HEK293 (cell line): ENCODE data around the gene LEMD1.
A peak's percentile ranks its signal among the peaks of the same experiment; 100 is the strongest.

ENCODE experiments used
- GLI2 ChIP-seq: fragments of 450-650 bp; formaldehyde crosslinking; IDR thresholded peaks from 2 replicates; pipeline ENCODE4; 2017; ENCODE audit warnings: missing biosample characterization, missing genetic modification characterization, low read depth, borderline replicate concordance
- KLF16 ChIP-seq: fragments of 450-650 bp; formaldehyde crosslinking; IDR thresholded peaks from 2 replicates; pipeline ENCODE4 v1.5.1; 2017; ENCODE audit warnings: missing biosample characterization, missing genetic modification characterization
- KLF7 ChIP-seq: fragments of 450-650 bp; formaldehyde crosslinking; IDR thresholded peaks from 2 replicates; pipeline ENCODE4 v1.5.1; 2016; ENCODE audit warnings: missing biosample characterization, missing genetic modification characterization, borderline replicate concordance
- MYNN ChIP-seq: fragments of 450-650 bp; formaldehyde crosslinking; IDR thresholded peaks from 2 replicates; pipeline ENCODE4 v1.5.1; 2016; ENCODE audit warnings: missing biosample characterization, missing genetic modification characterization, borderline replicate concordance
- RBAK ChIP-seq: fragments of 450-650 bp; formaldehyde crosslinking; IDR thresholded peaks from 2 replicates; pipeline ENCODE4 v1.5.1; 2016; ENCODE audit warnings: missing biosample characterization, missing genetic modification characterization
- WT1 ChIP-seq: fragments of 450-650 bp; formaldehyde crosslinking; IDR thresholded peaks from 2 replicates; pipeline ENCODE4 v1.5.1; 2016; ENCODE audit warnings: missing biosample characterization, missing genetic modification characterization
- ZFP3 ChIP-seq: fragments of 450-650 bp; formaldehyde crosslinking; IDR thresholded peaks from 2 replicates; pipeline ENCODE4 v1.5.1; 2016; ENCODE audit warnings: low read depth, missing biosample characterization, missing genetic modification characterization
- ZFP41 ChIP-seq: fragments of 450-650 bp; formaldehyde crosslinking; IDR thresholded peaks from 2 replicates; pipeline ENCODE4 v1.5.1; 2016; ENCODE audit warnings: missing biosample characterization, missing genetic modification characterization, borderline replicate concordance
- ZNF121 ChIP-seq: fragments of 450-650 bp; formaldehyde crosslinking; IDR thresholded peaks from 2 replicates; pipeline ENCODE4 v1.5.1; 2016; ENCODE audit warnings: missing biosample characterization, missing genetic modification characterization
- ZNF174 ChIP-seq: fragments of 450-650 bp; formaldehyde crosslinking; IDR thresholded peaks from 2 replicates; pipeline ENCODE4 v1.5.0; 2017; ENCODE audit warnings: missing biosample characterization, mild to moderate bottlenecking, missing genetic modification characterization
- ZNF510 ChIP-seq: fragments of 450-650 bp; formaldehyde crosslinking; IDR thresholded peaks from 2 replicates; pipeline ENCODE4 v1.5.1; 2018; ENCODE audit warnings: mild to moderate bottlenecking, missing genetic modification characterization, missing biosample characterization; ENCODE audit not compliant: insufficient replicate concordance
- ZNF610 ChIP-seq: fragments of 450-650 bp; formaldehyde crosslinking; IDR thresholded peaks from 2 replicates; pipeline ENCODE4 v1.5.1; 2016; ENCODE audit warnings: missing biosample characterization, missing genetic modification characterization, borderline replicate concordance
- ZNF623 ChIP-seq: fragments of 450-650 bp; formaldehyde crosslinking; IDR thresholded peaks from 2 replicates; pipeline ENCODE4 v1.5.1; 2016; ENCODE audit warnings: missing biosample characterization, missing genetic modification characterization
- ZNF843 ChIP-seq: fragments of 450-650 bp; formaldehyde crosslinking; IDR thresholded peaks from 2 replicates; pipeline ENCODE4 v1.5.1; 2016; ENCODE audit warnings: missing biosample characterization, missing genetic modification characterization
- ZXDB ChIP-seq: fragments of 450-650 bp; formaldehyde crosslinking; IDR thresholded peaks from 2 replicates; pipeline ENCODE4 v1.5.1; 2016; ENCODE audit warnings: missing biosample characterization, missing genetic modification characterization
- TF ChIP-seq, protein P1 (sequence below): fragments of 450-650 bp; formaldehyde crosslinking; IDR thresholded peaks from 2 replicates; pipeline ENCODE4 v1.5.1; 2016; ENCODE audit warnings: missing biosample characterization, missing genetic modification characterization
- TF ChIP-seq, protein P2 (sequence below): fragments of 450-650 bp; formaldehyde crosslinking; IDR thresholded peaks from 2 replicates; pipeline ENCODE4 v1.5.1; 2016; ENCODE audit warnings: missing biosample characterization, missing genetic modification characterization, low read depth
- TF ChIP-seq, protein P3 (sequence below): fragments of 450-650 bp; formaldehyde crosslinking; IDR thresholded peaks from 2 replicates; pipeline ENCODE4 v1.5.1; 2016; ENCODE audit warnings: missing biosample characterization, missing genetic modification characterization
- TF ChIP-seq, protein P4 (sequence below): fragments of 450-650 bp; formaldehyde crosslinking; IDR thresholded peaks from 2 replicates; pipeline ENCODE4 v1.5.1; 2016; ENCODE audit warnings: missing biosample characterization, missing genetic modification characterization
- TF ChIP-seq, protein P5 (sequence below): fragments of 450-650 bp; formaldehyde crosslinking; IDR thresholded peaks from 2 replicates; pipeline ENCODE4 v1.5.1; 2016; ENCODE audit warnings: missing biosample characterization, missing genetic modification characterization
- TF ChIP-seq, protein P6 (sequence below): fragments of 450-650 bp; formaldehyde crosslinking; optimal IDR thresholded peaks from 2 replicates; pipeline ENCODE3; 2016; ENCODE audit warnings: missing biosample characterization, mild to moderate bottlenecking, missing genetic modification characterization
- TF ChIP-seq, protein P7 (sequence below): fragments of 450-650 bp; formaldehyde crosslinking; IDR thresholded peaks from 2 replicates; pipeline ENCODE4 v1.5.1; 2016; ENCODE audit warnings: missing biosample characterization, missing genetic modification characterization
- TF ChIP-seq, protein P8 (sequence below): fragments of 450-650 bp; formaldehyde crosslinking; IDR thresholded peaks from 2 replicates; pipeline ENCODE4 v1.5.1; 2016; ENCODE audit warnings: missing biosample characterization, missing genetic modification characterization, borderline replicate concordance

LEMD1 gene

DNA sequence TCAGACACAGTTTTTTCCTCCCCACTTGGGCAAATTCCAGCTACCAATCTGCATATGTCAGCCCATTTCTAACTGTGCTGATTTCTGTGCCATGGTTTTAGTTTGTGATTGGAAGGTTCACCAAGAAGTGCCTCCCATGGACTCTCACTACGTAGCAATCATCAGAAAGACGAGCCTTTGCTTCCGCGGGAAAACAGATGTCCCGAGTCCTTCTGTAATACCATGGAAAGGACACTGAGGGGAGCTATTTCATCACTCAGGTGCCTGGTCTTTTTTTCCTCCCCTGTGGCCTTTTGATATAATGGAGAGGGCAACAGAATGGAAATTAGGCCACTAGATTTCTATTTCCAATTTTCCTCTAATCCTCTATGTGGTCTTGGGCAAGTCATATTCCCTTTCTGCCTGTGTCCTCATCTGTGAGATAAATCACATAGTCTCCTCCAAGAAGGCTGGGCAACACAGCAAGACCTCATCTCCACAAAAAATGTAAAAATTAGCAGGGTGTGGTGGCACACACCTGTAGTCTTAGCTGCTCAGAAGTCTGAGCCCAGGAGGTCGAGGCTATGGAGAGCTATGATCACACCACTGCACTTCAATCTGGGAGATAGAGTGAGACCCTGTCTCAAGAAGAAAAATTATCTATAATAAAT is 24.8 kb downstream of the LEMD1 start (continued):
- TF ChIP-seq, protein P1, sequence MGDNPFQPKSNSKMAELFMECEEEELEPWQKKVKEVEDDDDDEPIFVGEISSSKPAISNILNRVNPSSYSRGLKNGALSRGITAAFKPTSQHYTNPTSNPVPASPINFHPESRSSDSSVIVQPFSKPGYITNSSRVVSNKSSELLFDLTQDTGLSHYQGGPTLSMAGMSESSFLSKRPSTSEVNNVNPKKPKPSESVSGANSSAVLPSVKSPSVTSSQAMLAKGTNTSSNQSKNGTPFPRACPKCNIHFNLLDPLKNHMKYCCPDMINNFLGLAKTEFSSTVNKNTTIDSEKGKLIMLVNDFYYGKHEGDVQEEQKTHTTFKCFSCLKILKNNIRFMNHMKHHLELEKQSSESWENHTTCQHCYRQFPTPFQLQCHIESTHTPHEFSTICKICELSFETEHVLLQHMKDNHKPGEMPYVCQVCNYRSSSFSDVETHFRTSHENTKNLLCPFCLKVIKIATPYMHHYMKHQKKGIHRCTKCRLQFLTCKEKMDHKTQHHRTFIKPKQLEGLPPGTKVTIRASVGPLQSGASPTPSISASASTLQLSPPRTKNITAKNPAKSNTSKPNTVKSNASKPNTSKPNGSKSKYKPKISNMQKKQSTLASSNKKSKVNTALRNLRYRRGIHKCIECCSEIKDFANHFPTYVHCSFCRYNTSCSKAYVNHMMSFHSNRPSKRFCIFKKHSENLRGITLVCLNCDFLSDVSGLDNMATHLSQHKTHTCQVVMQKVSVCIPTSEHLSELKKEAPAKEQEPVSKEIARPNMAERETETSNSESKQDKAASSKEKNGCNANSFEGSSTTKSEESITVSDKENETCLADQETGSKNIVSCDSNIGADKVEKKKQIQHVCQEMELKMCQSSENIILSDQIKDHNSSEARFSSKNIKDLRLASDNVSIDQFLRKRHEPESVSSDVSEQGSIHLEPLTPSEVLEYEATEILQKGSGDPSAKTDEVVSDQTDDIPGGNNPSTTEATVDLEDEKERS (tag by site-specific recombination): no peak
- TF ChIP-seq GLI2 (tag by site-specific recombination) (no peak), WT1 (tag by site-specific recombination) (no peak), ZNF121 (tag by site-specific recombination) (no peak), ZNF623 (tag by site-specific recombination) (no peak), RBAK (tag by site-specific recombination) (no peak), KLF7 (tag by site-specific recombination) (no peak), ZNF174 (tag by site-specific recombination) (no peak), MYNN (tag by site-specific recombination) (no peak), ZNF510 (tag by site-specific recombination) (no peak), ZFP3 (tag by site-specific recombination) (no peak), KLF16 (tag by site-specific recombination) (no peak), ZNF610 (no peak), ZFP41 (no peak), ZNF843 (tag by site-specific recombination) (no peak), ZXDB (tag by site-specific recombination) (no peak)
- TF ChIP-seq, protein P2, sequence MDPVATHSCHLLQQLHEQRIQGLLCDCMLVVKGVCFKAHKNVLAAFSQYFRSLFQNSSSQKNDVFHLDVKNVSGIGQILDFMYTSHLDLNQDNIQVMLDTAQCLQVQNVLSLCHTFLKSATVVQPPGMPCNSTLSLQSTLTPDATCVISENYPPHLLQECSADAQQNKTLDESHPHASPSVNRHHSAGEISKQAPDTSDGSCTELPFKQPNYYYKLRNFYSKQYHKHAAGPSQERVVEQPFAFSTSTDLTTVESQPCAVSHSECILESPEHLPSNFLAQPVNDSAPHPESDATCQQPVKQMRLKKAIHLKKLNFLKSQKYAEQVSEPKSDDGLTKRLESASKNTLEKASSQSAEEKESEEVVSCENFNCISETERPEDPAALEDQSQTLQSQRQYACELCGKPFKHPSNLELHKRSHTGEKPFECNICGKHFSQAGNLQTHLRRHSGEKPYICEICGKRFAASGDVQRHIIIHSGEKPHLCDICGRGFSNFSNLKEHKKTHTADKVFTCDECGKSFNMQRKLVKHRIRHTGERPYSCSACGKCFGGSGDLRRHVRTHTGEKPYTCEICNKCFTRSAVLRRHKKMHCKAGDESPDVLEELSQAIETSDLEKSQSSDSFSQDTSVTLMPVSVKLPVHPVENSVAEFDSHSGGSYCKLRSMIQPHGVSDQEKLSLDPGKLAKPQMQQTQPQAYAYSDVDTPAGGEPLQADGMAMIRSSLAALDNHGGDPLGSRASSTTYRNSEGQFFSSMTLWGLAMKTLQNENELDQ: no peak
- TF ChIP-seq, protein P3, sequence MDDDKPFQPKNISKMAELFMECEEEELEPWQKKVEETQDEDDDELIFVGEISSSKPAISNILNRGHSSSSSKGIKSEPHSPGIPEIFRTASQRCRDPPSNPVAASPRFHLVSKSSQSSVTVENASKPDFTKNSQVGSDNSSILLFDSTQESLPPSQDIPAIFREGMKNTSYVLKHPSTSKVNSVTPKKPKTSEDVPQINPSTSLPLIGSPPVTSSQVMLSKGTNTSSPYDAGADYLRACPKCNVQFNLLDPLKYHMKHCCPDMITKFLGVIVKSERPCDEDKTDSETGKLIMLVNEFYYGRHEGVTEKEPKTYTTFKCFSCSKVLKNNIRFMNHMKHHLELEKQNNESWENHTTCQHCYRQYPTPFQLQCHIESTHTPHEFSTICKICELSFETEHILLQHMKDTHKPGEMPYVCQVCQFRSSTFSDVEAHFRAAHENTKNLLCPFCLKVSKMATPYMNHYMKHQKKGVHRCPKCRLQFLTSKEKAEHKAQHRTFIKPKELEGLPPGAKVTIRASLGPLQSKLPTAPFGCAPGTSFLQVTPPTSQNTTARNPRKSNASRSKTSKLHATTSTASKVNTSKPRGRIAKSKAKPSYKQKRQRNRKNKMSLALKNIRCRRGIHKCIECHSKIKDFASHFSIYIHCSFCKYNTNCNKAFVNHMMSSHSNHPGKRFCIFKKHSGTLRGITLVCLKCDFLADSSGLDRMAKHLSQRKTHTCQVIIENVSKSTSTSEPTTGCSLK (tag by site-specific recombination): no peak
- TF ChIP-seq, protein P4, sequence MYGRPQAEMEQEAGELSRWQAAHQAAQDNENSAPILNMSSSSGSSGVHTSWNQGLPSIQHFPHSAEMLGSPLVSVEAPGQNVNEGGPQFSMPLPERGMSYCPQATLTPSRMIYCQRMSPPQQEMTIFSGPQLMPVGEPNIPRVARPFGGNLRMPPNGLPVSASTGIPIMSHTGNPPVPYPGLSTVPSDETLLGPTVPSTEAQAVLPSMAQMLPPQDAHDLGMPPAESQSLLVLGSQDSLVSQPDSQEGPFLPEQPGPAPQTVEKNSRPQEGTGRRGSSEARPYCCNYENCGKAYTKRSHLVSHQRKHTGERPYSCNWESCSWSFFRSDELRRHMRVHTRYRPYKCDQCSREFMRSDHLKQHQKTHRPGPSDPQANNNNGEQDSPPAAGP (tag by site-specific recombination): peak; percentile 45; the same call in 1 of the 2 replicates
- TF ChIP-seq, protein P5, sequence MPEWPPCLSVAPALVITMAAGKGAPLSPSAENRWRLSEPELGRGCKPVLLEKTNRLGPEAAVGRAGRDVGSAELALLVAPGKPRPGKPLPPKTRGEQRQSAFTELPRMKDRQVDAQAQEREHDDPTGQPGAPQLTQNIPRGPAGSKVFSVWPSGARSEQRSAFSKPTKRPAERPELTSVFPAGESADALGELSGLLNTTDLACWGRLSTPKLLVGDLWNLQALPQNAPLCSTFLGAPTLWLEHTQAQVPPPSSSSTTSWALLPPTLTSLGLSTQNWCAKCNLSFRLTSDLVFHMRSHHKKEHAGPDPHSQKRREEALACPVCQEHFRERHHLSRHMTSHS: no peak
- TF ChIP-seq, protein P6, sequence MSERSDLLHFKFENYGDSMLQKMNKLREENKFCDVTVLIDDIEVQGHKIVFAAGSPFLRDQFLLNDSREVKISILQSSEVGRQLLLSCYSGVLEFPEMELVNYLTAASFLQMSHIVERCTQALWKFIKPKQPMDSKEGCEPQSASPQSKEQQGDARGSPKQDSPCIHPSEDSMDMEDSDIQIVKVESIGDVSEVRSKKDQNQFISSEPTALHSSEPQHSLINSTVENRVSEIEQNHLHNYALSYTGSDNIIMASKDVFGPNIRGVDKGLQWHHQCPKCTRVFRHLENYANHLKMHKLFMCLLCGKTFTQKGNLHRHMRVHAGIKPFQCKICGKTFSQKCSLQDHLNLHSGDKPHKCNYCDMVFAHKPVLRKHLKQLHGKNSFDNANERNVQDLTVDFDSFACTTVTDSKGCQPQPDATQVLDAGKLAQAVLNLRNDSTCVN (tag by site-specific recombination): no peak
- TF ChIP-seq, protein P7, sequence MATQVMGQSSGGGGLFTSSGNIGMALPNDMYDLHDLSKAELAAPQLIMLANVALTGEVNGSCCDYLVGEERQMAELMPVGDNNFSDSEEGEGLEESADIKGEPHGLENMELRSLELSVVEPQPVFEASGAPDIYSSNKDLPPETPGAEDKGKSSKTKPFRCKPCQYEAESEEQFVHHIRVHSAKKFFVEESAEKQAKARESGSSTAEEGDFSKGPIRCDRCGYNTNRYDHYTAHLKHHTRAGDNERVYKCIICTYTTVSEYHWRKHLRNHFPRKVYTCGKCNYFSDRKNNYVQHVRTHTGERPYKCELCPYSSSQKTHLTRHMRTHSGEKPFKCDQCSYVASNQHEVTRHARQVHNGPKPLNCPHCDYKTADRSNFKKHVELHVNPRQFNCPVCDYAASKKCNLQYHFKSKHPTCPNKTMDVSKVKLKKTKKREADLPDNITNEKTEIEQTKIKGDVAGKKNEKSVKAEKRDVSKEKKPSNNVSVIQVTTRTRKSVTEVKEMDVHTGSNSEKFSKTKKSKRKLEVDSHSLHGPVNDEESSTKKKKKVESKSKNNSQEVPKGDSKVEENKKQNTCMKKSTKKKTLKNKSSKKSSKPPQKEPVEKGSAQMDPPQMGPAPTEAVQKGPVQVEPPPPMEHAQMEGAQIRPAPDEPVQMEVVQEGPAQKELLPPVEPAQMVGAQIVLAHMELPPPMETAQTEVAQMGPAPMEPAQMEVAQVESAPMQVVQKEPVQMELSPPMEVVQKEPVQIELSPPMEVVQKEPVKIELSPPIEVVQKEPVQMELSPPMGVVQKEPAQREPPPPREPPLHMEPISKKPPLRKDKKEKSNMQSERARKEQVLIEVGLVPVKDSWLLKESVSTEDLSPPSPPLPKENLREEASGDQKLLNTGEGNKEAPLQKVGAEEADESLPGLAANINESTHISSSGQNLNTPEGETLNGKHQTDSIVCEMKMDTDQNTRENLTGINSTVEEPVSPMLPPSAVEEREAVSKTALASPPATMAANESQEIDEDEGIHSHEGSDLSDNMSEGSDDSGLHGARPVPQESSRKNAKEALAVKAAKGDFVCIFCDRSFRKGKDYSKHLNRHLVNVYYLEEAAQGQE (tag by site-specific recombination): no peak
- TF ChIP-seq, protein P8, sequence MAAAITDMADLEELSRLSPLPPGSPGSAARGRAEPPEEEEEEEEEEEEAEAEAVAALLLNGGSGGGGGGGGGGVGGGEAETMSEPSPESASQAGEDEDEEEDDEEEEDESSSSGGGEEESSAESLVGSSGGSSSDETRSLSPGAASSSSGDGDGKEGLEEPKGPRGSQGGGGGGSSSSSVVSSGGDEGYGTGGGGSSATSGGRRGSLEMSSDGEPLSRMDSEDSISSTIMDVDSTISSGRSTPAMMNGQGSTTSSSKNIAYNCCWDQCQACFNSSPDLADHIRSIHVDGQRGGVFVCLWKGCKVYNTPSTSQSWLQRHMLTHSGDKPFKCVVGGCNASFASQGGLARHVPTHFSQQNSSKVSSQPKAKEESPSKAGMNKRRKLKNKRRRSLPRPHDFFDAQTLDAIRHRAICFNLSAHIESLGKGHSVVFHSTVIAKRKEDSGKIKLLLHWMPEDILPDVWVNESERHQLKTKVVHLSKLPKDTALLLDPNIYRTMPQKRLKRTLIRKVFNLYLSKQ (tag by site-specific recombination): no peak
